ENCODE results near the gene COL5A1.
"Not testable (repeated sequence)": the region's sequence is repeated elsewhere in the genome, so short reads cannot be mapped to it uniquely, and the experiment has no call there.

Gene COL5A1

DNA sequence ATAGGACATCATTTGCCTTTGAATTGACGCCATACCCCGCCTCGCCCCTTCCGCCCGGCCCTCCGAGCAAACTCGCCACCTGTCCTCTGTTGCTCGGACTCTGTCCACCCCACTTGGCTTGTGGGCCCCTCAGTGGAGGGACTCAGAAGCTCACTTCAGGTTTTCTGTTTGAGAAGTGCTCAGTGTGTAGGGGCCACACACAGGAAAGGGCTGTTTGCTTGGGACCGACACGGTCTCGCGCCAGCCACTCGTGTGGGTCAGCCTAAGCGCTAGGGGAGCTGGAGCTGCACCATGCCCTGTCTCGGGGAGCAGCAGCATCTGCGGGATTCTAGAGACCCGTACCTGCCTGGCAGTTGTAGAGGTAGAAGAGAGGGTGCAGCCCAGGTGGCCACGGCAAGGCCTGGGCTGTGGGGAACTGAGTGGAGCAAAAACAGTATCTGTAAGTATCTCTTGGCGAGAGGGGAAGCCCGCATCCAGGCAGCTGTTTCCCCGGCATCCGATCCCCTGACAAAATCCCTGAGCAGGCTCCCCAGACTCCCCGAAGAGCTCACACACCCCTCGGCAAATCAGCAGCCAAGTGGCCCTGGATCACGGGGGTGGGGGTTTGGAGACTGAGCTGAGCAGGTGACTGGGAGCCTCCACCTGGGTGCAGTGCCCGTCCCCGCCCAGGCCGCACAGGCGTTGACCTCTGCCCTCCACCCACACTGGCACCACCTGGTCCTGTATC lies 52.2 kb downstream of the COL5A1 start:
- no peak for DNase-seq

DNA sequence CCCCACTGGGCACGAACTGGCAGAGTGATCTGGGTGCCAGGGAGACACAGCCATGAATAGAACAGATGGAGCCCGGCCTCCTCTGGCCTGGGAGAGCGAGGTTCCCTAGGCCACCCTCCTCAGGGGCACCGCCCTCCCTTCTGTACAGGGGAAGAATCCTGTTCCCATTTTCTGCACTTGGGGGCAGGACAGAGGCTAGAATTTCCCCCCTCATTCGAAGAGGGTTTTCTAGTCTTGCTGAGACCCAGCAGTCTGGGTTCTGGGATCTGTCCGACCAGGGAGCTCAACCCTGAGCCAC lies 52.7 kb downstream of the COL5A1 start:
- no peak for DNase-seq

DNA sequence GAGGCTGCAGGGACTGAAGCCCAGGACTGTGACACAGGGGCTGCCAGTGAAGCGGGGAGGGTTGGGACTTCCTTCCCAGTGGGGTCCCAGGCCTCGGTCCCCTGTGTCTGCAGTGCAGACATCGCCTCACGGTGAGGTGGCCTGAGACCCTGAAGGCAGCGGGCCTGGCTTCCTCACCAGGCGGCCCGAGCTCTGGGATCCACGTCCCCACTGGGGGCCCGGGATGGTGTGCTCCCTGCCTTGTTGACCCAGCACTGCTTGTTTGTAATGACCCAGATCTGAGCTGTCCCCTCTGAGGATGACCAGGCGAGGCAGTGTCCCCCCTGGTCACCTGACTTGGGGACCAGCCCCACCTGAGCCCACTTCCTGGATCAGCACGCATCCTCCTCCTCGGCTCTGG lies 53.1 kb downstream of the COL5A1 start:
- DNase-seq, result no peak

DNA sequence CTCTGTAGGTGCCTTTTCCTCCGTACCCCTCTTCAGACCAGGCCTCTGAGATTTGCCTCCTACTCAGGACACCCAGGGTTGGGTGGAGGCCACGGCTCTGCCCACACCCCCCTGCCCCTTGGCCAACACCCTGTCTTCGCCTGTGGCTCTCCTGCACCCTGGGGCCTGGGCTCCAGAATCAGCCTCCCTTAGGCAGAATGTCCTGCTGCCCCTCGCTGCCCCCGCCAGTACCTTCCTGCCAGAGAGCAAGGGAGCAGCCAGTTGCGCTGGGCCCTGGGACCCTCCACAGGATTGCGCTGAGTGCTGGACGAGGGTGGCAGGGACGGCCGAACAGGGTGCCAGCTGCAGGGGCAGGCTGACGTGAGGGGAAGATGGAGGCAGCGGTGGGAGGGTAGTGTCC lies 53.5 kb downstream of the COL5A1 start:
- DNase-seq, result no peak

DNA sequence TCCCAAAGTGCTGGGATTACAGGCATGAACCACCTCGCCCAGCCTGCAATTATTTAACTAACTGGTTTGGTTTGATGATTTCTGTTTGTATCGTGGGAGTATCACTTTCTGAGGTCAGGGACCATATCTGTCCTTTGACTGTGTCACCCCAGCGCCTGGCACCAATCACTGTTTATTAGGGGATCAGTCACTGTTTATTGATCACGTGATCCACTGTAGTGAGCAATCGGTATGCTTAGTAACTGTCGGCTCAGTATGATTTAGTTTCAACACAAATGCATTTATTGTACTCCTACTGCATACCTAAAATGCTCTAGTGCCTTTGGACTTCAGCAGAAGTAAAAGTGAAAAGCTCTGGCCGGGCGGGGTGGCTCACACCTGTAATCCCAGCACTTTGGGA lies 54.8 kb downstream of the COL5A1 start:
- DNase-seq, result no peak

DNA sequence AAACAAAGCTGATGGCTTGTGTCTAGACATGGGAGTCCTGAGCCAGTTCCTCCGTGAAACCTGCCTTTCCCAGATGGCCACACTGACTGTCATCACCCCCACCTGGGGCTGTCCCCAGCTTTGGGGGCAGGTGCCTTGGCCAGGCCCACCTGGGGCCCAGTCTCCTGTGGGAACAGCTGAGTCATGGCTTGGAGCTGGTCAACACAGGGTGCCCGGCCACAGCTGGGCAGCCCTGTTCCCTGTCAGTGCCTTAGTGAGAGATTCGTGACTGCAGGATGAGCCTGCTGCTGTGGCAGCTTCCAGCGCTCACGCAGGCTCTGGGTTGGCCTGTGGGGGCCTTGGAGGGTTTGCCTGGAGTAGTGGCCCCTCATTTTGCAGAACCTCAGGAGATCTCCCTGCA lies 56.5 kb downstream of the COL5A1 start:
- no peak for DNase-seq

DNA sequence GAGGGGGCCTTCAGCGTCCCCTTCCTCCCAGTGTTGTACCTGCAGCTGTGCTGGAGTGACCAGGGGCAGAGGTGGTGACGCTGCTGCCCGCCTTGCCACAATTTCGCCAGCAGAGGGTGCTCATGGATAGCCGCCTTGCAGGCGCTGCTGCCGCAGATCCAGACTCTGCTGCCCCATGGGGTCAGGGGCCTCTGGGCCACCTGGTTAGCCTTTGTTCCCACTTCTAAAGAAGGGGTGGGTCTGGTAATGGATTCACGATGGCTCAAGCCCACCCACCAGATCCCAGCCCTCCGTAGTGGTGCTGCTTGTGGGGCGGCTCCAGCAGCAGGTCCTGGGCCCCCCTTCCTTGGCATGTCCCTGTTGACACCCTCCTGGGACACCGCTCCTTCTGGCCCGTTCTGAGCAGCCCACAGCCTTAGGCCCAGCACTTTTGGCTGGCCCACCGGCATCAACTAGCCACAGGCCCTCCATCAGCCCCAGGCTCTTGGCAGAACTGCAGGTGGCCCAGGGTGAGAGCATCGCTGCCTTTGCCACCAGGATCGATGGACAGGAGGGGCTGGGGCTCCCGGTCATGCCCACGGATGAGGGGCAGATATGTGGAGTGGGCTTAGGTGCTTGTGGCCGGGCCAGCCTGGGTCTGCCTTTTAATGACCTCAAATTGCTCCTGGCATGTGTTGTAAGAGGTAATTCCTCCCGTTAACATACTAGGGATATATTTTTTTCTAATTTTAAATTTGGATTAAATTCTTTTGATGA lies 57.2 kb downstream of the COL5A1 start:
- DNase-seq, result peak; percentile 65

DNA sequence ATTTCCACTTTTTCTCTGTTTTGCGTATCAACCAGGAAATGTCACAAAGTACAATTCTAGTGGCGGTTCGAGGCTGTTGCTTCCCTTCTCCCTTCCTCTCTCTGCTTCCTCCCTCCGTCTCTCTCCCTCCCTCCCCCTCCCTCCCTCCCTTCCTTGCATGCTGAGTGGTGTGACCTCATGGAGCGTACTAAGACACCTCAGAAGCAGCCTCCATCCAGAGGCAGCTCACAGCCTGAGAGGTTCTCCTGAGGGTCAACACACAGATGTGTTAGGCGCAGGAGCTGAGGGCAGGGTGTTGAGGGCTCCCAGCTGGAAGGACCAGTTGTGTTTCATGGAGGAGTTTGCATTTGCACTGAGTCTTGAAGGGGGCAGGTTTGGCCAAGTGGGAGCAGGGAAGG lies 57.7 kb downstream of the COL5A1 start:
- DNase-seq, result no peak

DNA sequence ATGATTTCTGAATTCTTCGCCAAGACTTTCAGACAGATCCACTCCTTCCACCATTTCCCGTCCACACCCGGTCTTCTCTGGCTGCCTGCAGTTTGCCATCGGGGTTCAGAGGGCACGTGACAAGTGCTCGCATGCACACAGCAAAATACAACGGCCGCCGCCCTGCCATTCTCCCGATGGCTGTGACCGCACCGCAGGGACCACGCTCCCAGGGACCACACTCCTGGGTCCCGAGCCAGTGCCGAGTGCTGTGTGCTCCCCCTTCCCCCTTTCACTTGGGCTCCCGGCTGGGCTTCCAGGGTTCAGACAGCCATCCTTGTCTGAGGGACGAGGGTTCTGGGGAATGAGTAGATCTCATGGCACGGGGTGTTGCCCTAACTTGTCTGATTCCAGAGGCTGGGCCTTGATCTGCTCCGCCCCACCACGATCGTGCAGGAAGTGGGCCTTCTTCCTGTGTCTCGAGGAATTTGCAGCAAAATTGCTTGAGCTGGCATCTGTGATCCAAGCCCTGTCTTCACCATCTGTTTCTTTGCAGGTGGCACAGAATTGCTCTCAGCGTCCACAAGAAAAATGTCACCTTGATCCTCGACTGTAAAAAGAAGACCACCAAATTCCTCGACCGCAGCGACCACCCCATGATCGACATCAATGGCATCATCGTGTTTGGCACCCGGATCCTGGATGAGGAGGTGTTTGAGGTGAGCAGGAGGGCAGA lies 59.2 kb downstream of the COL5A1 start:
- no peak for DNase-seq

DNA sequence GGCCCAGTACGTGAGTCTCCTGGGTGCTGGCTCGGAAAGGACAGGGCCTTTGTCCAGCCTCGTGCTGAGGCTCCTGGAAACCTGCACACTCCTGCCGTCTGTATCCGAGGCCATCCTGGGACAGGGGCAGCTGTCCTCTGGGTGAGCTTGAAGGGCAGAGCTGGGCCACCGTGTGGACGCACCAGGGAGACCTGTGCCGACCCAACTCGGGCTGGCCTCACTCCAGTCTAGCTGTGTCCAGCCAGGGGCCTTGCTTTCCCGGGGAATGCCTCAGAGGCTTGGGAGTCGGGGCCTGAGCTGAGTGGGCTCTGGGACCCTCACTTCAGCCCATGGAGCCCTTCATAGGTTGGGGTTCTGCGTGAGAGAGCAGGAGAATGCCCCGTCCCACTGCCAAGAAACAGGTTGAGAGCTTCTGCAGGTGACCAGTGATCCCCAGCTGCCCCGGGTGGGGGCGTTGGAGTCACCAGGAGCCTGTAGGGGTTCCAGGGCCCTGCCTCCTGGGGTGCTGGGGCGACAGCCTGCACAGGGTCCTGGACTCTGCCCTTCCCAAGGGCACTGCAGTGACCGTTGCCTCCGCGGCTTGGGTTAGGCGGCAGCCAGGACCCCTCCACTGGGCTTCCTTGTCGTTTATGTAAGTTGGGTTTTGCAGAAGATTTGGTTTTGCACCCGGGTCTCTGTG lies 60.1 kb downstream of the COL5A1 start:
- DNase-seq, result no peak

DNA sequence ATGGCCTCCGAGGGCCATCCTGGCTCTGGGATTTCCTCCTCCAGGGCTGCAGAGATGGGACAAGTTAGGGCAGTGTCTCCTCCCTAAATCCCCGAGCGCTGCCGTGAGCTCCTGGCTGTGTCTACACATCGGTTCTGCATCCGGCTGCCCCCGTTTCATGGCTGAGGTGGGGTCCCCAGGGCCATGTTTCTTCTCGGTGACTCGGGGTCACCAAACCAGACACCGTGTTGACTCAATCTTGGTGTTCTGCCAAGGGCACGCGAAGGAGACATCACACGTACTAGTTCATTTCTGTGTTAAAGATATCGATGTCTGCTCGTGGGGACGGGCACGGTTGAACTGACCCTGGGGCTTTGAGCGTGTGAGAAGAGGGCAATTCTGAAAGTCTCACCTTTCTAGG lies 60.7 kb downstream of the COL5A1 start:
- no peak for DNase-seq

DNA sequence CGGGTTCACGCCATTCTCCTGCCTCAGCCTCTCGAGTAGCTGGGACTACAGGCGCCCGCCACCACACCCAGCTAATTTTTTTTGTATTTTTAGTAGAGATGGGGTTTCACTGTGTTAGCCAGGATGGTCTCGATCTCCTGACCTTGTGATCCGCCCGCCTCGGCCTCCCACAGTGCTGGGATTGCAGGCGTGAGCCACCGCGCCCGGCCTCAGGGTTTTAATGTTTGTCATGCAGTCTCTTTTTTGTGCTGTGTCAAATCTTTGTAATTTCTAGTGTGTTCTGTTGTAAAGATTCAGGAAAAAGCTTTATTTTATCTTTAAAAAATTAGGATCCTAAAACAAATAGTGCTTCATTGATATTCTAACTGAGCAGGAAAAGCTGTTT lies 62.1 kb downstream of the COL5A1 start:
- DNase-seq, result not testable (repeated sequence)

DNA sequence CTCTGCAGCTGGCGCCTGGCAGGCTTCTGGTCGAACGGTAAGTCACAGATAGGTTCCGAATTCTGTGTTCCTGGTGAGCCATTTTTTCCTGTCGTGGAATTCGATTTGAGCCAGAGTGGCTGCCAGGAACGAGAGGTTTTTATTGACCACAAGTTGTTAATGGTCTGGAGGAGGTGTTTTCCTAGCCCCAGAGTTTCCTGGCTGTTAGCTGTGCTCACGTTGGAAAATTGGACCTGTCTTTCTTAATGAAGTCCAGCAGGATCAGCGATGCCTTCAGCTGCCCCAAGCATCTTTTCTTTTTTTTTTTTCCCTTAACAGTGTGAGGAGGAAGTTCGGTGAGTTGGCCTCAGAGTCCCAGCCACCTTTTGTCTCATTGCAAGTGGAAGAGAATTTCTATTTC lies 62.9 kb downstream of the COL5A1 start:
- no peak for DNase-seq

DNA sequence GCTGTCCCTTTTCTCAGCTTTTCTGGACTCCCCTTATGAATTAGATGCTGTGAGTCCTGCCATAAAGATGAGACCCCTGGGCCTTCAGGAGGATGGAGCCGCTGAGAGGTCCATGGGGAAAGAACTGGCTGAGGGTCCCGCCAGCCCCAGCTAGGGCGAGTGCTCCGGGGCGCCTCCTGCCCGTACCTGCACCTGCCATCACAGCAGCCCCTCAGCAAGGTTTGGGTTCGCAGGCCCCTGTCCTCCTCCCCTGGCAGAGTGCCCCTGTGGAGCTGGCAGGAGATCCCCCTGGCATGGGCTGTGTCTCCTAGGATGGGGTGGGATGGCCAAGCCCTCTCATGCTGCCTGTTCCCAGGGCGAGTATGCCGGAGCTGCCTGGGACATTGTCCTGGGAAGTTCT lies 64.2 kb downstream of the COL5A1 start:
- no peak for DNase-seq

DNA sequence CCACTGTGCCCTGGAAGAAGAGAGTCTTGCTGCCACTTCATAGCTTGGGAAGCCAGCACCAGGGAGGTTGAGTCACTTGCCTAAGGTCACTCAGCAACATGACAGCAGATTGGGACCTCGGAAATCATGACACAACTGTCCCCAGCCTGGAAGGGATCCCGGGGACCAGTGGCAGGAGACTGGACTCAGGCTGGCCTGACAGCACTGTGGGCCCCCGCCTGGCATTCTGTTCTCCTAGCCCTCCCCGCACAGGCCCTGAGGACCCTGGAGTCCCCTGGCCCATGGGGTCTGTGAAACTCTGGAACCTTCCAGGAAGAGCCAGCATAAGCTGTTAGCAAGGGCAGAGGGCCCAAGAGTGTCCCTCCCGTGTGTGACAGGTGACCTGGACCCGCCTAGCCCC lies 64.9 kb downstream of the COL5A1 start:
- no peak for DNase-seq

DNA sequence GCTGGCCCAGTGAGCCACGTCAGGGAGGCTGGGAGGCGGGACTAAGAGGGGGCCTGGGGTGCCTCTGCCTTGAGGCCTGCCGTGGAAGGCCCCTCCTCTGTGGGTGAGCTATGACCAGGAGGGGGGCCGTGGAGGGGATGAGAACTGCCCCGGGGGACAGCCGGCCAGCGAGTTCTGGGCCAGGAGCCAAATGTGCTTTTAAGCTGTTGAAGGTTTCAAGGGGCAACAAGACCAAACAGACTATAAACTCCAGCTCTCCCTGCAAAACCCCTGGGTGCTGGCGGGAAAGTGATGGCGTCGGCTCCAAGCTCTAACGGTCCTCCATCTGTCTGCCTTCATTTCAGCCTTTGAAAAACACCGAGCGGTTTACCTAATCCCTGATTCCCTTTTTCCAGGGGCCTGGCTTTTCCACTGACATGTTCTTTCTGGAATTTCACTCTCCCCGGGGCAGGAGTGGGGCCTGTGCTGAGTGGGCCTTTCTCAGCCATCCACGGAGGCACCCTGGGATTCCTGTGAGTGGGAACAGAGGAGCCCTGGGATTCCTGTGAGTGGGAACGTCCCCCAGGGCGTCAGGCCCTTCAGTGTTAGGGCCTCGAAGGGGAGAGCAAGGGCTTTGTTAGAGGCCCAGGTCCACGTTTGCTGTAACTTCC lies 65.6 kb downstream of the COL5A1 start:
- no peak for DNase-seq

DNA sequence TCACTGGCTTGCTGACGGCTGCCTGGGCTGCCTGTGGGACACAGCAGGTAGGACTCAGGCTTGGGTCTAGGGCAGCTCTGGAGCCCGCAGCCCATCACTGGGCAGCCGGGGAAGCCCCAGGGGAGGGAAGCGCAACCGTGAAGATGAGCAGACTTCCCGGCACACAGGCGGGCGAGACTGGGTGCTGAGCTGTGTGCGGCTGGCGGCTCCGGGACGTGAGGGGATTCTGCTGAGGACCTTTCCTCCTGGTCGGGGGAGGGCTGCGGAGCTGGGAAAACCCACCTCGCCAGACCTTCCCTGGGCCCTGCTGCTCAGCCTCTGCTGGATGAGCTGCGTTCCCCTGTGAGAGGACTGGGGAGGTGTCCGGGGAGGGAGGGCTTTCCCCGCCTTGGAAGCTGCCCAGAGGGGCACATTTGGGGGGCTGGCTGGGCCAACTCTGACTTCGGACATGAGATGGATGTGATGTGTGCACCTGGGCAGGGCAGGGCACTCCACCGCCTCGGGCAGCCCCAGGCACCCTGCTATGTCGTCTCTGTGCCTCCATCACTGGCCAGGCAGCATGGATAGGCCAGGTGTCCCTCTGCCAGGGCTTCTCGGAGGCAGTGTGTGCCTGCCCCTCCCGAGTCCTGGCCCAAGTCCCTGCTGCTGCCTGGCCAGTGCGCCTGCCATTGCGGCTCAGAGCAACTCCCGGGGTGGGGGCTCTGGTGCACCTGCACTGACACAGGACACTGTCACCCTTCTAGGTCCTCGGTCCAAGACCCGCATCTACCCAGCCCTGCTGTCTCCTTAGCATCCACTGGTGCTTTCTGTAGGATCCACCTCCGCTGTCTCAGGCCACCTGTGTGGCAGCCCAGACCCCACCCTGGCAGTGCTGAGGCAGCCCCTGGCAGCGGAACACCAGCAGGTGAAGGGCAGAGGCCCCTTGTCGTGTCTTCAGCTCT lies 66.4 kb downstream of the COL5A1 start:
- DNase-seq, result no peak

DNA sequence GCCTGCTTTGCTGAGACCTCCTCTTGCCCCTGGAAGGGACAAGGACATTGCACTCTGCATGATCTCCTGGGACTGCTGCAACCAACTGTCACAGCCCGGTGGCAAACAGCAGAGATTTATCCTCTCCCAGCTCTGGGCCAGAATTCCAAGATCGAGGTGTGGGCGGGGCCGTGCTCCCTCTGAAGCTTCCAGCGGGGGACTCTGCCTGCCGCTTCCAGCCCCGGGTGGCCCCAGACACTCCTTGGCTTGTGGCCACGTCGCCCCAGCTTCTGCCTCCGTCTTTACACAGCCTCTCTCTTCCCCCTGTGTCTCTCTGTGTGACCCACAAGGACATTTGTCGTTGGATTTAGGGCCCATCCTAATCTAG lies 67.1 kb downstream of the COL5A1 start:
- no peak for DNase-seq

DNA sequence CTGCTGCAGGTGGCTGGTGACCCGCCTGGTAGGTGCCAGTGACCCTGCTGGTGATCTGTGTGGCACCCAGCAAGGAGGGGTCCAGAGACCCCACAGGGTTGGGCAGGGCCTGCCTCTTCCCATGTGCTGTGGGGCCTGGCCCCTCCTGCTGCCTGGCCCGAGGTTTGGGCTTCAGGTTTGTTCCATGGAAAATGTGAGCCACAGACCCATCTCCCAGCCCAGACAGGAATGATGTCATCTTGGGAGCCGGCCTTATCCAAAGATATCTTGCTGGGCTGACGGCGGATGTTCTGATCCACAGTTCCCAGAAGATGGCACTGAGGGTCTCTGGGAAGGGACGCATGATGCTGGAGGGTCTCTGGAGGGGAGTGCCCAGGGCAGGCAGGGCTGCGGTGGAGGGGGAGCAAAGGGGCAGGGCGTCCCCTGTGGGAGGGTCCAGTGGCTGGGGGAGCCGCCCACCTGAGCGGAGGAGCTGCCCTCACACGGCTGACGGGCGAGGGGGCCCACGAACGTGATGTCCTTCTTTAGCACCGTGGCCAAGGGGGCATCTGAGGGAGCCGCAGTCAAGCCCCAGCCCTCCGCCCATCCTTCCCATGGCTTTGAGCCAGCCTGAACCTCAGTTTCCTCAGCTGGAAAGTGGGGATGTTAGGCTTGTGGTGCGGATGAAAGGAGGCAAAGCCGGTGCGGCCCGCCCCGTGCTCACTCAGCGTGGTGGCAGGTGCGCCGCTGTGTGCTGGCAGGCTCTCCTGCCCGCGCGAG lies 68.1 kb downstream of the COL5A1 start:
- no peak for DNase-seq

DNA sequence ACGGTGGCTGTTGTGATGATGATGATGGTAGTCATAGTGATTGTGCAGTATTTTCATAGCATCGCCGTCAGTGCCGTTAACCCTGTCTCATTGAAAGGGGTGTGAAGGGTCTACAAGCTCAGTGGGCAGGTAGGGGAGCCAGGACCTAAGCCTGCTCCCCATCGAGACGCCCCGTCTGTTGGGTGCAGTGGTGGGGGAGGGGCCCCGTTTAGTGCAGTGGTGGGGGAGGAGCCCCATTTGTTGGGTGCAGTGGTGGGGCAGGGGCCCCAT lies 68.6 kb downstream of the COL5A1 start:
- DNase-seq, result no peak

DNA sequence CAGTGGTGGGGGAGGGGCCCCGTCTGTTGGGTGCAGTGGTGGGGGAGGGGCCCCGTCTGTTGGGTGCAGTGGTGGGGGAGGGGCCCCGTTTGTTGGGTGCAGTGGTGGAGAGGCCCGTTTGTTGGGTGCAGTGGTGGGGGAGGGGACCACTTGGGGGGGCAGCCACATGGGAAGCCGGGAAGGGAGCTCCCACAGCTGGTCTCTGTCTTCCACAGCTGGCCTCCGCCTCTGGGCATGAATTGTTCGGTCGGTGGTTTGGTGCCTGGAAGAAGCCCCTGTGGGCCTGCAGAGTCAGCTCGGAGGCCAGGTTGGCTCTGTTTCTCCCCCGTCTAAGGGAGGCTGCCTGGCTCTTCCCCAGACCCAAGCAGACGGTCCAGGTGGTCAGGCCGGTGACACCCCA lies 69.3 kb downstream of the COL5A1 start:
- DNase-seq, result no peak

DNA sequence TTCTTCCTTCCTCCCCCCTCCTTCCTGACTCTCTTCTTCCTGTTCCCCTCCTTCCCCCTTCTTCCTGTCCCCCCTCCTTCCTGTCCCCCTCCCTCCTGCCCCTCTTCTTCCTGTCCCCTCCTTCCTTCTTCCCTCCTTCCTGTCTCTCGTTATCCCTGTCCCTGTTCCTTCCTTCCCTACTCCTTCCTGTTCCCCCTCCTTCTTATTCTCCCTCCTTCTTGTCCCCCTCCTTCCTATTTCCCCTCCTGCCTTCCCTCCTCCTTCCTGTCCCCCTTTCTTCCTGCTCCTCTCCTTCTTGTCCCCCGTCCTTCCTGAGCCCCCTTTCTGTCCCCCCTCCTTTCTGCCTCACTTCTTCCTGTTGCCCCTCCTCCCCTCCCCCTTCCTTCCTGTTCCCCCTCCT lies 70.6 kb downstream of the COL5A1 start:
- no peak for DNase-seq

All from activated CD4-positive, CD25-positive, alpha-beta regulatory T cell treated with anti-CD3 and anti-CD28 coated beads, Interleukin-2, amount 50 U/mL, for 72 hours (primary cell).